PC-9 (cell line): ENCODE results near the gene BPHL.

Experiments used
- CTCF ChIP-seq: fragments of 200-600 bp; sonication (generic); conservative IDR thresholded peaks from 2 replicates; pipeline ENCODE4 v1.6.1; 2017; ENCODE audit warnings: mixed run types, antibody characterized with exemption, mild to moderate bottlenecking, moderate library complexity
- EZH2 ChIP-seq: fragments of 200-600 bp; sonication (generic); IDR thresholded peaks from 2 replicates; pipeline ENCODE4 v1.8.0; 2017; ENCODE audit warnings: antibody characterized with exemption, low read depth

- TF ChIP-seq CTCF, result no peak
- no peak for TF ChIP-seq EZH2
Observed at GRCh38 chr6:3131695-3132094, 13.2 kb downstream of the BPHL start.
